ENCODE results near the gene TPO.
A peak's percentile ranks its signal among the peaks of the same experiment; 100 is the strongest.
"Not testable (repeated sequence)": the region's sequence is repeated elsewhere in the genome, so short reads cannot be mapped to it uniquely, and the experiment has no call there.

The TPO gene

DNA sequence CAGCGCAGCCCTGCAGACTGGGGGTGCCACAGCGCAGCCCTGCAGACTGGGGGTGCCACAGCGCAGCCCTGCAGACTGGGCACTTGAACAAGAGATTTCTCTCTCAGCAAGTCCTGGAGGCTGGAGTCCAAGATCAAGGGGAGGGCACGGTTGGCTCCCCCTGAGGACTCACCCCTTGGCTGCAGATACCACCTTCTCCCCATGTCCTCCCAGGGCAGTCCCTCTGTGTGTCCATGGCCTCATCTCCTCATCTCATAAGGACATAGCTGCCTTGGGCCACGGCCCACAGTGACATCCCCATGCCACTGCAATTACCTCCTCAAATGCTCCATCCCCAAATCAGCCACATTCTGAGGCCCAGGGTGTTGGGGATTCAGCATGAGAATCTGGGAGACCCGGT lies 98.2 kb downstream of the TPO start:
- H3K4me1 ChIP-seq (ENCODE audit: control insufficient read depth, insufficient read depth, low read length): no peaks in the 10 kb centered on the region
- H3K36me3 ChIP-seq (ENCODE audit: control insufficient read depth, insufficient read depth, low read length): no peaks in the 10 kb centered on the region
- H3K27me3 ChIP-seq (ENCODE audit: control insufficient read depth, insufficient read depth, low read length): no peaks in the 10 kb centered on the region
- H3K9ac ChIP-seq (ENCODE audit: low read depth, low read length): no peak overlapping the region
- no peaks in the 10 kb centered on the region for H3K9me3 ChIP-seq (ENCODE audit: control insufficient read depth, insufficient read depth, low read length)
- no peak overlapping the region for H3K4me3 ChIP-seq (ENCODE audit: low read depth, low read length)

DNA sequence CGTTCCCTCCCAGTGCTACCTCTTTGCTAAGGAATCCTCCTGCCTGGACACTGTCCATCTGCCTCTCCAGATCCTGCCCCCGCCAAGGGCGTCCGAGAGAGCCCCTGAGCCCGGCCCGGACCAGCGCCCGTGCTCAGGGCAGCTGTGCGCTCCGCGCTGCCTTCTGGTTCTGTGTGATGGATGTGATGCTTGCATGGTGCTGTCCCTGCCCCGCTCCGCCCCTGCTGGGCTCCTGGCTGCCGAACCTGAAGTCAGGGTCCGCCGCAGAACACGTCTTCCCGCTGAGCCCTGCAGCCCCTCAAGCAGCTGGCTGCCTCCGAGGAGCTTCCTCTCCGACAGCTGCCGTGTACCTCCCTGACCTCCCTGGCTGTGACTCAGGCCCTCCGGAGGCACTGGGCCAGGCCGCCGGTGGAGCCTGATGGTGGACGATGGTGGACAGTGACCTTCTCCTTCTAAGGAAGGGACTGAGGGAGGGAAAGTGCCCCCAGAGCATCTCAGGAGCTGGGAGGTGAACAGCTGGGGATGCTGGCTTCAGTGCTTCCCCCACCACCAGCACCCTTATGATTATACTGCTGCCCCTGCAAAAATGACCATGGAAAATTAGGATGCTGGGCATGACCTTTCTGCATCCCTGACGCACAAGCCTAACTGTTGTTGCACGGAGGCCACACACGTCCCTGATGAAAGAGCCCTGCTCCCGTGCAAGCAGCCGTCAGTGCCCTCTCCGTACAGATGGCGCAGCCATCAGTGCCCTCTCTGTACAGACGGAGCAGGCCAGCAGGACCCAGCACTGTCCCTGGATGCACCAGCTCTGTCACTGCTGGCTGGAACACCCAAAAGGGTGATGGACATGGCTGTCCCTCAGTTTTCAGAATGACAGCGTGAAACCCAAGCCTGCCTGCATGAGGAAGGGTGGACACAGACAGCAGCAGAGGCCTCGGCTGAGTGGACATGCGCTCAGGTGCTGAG lies 99.3 kb downstream of the TPO start:
- Histone ChIP-seq H3K9me3 (ENCODE audit: control insufficient read depth, insufficient read depth, low read length) (no peaks in the 10 kb centered on the region), H3K27me3 (ENCODE audit: control insufficient read depth, insufficient read depth, low read length) (no peaks in the 10 kb centered on the region), H3K9ac (ENCODE audit: low read depth, low read length) (no peak overlapping the region), H3K4me3 (ENCODE audit: low read depth, low read length) (no peak overlapping the region), H3K36me3 (ENCODE audit: control insufficient read depth, insufficient read depth, low read length) (no peaks in the 10 kb centered on the region), H3K4me1 (ENCODE audit: control insufficient read depth, insufficient read depth, low read length) (no peaks in the 10 kb centered on the region)

DNA sequence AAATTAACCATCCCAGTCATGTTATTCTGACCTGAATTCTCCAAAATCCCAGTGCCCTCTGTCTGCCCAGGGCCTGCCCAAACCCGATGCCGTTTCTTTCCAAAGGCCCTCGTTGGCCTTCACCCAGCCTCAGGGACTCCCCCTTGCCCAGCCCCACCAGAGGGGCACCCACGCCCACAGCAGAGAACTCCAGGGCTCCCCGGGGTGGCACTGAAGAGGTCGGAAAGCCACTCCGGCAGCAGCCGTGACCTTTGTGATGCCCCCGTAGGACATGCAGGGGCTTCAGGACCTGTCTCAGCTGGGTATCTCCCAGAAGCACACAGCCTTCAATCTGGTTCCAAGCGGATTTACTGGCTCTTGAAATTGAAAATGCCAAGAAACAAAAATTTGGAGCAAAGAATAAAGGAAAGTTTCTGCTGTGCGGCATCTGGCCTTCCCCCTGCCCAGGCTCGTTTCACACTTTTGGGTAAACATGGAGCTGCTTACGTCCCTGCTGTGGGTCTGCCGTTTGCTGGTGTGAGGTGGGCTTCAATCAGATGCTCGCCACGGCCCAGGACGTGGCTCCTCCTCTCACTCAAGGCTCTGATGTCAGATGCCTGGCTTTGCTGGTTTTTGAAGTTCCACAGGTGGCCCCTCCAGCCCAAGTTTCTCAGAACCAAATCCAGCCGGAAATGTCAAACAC lies 101.3 kb downstream of the TPO start:
- Histone ChIP-seq H3K36me3 (ENCODE audit: control insufficient read depth, insufficient read depth, low read length) (no peaks in the 10 kb centered on the region), H3K4me1 (ENCODE audit: control insufficient read depth, insufficient read depth, low read length) (no peaks in the 10 kb centered on the region), H3K9me3 (ENCODE audit: control insufficient read depth, insufficient read depth, low read length) (no peaks in the 10 kb centered on the region), H3K9ac (ENCODE audit: low read depth, low read length) (no peak overlapping the region), H3K4me3 (ENCODE audit: low read depth, low read length) (no peak overlapping the region), H3K27me3 (ENCODE audit: control insufficient read depth, insufficient read depth, low read length) (no peaks in the 10 kb centered on the region)

DNA sequence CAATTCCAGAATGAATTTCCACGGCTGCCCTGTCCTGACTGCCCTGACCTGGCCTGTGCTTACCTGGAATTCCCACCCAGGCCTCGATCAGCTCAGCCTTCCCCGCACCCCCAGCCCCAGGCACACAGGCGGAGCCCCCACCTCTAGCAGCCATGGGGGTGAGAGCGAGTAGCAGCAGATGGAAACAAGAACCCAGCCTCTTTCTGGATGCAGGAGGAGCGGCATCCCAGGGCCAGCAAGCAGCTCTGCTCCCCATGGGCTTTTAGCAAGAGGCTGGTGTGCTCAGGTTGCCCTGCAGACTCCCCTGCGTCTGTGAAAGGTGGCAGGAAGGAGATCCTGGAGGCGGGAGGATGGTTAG lies 101.8 kb downstream of the TPO start:
- Histone ChIP-seq H3K4me3 (ENCODE audit: low read depth, low read length) (no peak overlapping the region), H3K4me1 (ENCODE audit: control insufficient read depth, insufficient read depth, low read length) (no peaks in the 10 kb centered on the region), H3K9me3 (ENCODE audit: control insufficient read depth, insufficient read depth, low read length) (no peaks in the 10 kb centered on the region), H3K27me3 (ENCODE audit: control insufficient read depth, insufficient read depth, low read length) (no peaks in the 10 kb centered on the region), H3K9ac (ENCODE audit: low read depth, low read length) (no peak overlapping the region), H3K36me3 (ENCODE audit: control insufficient read depth, insufficient read depth, low read length) (no peaks in the 10 kb centered on the region)

DNA sequence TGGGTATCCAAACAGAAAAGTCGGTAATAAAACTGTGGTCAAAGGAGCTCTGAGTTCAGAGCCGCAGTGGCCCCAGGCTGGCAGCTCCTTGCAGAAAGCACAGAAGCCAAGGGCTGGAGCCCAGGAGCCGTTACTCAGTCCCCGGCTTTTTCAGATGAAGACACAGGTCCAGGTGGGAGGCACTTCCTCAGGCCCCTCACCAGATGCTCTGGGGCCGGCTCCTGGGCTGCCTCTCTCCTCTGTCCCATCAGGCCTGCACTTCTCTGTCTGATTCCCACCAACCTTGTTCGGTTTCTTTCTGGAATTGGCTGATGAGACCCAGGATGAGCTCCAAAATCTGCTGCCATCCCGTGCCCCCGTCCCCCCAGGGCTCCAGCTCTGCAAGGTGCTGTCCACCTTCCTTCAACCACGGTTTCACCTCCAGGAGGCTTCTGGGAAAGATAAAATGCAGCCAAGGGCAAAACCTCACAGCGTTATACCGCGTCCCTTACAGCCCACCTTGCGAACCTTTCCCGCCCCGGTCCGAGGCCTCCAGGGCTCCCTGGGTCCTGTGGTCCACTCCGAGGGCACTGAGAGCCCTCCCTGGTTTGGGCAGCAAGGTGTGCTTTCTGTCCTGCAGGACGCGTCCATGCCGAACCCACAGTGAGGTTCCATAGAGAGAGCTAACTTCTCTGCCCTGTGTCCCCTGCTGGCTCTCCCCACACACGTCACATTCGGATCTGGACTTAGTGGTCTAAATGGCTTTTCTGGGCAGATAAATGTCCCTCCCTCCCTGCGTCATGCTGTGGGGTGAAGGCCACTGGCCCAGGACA lies 102.9 kb downstream of the TPO start:
- peak overlapping the region; percentile 32 for H3K9ac ChIP-seq (ENCODE audit: low read depth, low read length)

DNA sequence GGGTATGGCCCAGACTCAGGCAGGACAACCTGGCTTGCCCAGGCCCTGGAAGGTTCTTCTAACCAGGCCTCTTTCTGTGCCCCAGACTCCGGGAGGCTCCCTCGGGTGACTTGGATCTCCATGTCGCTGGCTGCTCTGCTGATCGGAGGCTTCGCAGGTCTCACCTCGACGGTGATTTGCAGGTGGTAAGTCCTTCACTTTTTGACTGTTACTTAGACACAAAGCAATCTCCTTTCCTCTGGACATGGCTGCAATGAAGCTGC lies 103.5 kb downstream of the TPO start:
- H3K36me3 ChIP-seq (ENCODE audit: control insufficient read depth, insufficient read depth, low read length): no peaks in the 10 kb centered on the region
- H3K9me3 ChIP-seq (ENCODE audit: control insufficient read depth, insufficient read depth, low read length): no peaks in the 10 kb centered on the region
- no peak overlapping the region for H3K4me3 ChIP-seq (ENCODE audit: low read depth, low read length)
- H3K4me1 ChIP-seq (ENCODE audit: control insufficient read depth, insufficient read depth, low read length): no peaks in the 10 kb centered on the region
- no peaks in the 10 kb centered on the region for H3K27me3 ChIP-seq (ENCODE audit: control insufficient read depth, insufficient read depth, low read length)
- H3K9ac ChIP-seq (ENCODE audit: low read depth, low read length): peak overlapping the region; percentile 32

More for the DNA sequence above, 102.9 kb downstream of the TPO start:
- H3K4me1 ChIP-seq (ENCODE audit: control insufficient read depth, insufficient read depth, low read length): no peaks in the 10 kb centered on the region
- H3K4me3 ChIP-seq (ENCODE audit: low read depth, low read length): no peak overlapping the region
- no peaks in the 10 kb centered on the region for H3K36me3 ChIP-seq (ENCODE audit: control insufficient read depth, insufficient read depth, low read length)
- H3K27me3 ChIP-seq (ENCODE audit: control insufficient read depth, insufficient read depth, low read length): no peaks in the 10 kb centered on the region
- H3K9me3 ChIP-seq (ENCODE audit: control insufficient read depth, insufficient read depth, low read length): no peaks in the 10 kb centered on the region

DNA sequence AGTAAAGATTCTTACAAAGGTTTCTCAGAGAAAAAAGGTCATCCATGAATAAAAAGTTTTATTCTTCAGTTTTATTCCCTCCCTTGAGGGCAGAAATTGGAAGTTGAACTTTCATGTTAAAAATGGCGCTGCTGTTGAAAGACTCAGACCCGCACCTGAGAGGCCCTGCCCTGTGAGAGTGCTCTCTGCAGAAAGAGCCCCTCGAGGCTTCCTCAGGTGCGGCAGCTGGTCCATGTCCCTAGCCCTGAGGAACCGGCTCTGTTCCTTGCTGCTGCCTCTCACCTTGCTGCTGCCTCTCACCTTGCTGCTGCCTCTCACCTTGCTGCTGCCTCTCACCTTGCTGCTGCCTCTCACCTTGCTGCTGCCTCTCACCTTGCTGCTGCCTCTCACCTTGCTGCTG lies 104.0 kb downstream of the TPO start:
- not testable (repeated sequence) for H3K27me3 ChIP-seq (ENCODE audit: control insufficient read depth, insufficient read depth, low read length); H3K4me1 ChIP-seq (ENCODE audit: control insufficient read depth, insufficient read depth, low read length); H3K9me3 ChIP-seq (ENCODE audit: control insufficient read depth, insufficient read depth, low read length); H3K4me3 ChIP-seq (ENCODE audit: low read depth, low read length); H3K36me3 ChIP-seq (ENCODE audit: control insufficient read depth, insufficient read depth, low read length); H3K9ac ChIP-seq (ENCODE audit: low read depth, low read length)

DNA sequence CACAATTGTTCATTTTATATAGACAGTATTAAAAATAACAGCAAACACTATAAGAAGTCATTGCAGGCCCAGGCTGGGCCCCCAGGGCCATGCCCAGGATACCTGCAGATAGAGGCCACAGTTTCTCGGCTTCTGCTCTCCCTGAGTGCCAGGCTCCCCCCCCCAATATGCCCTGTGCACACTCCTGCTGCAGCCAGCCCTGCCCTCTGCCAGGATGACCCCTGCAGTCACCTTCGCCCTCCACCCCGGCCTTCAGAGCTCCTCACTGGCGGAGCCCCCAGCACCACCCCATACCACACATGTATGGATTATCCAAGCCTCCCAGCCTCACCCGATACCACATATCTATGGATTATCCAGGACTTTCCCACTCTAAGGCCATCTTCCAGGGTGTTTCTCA lies 104.5 kb downstream of the TPO start:
- no peaks in the 10 kb centered on the region for H3K36me3 ChIP-seq (ENCODE audit: control insufficient read depth, insufficient read depth, low read length)
- no peaks in the 10 kb centered on the region for H3K27me3 ChIP-seq (ENCODE audit: control insufficient read depth, insufficient read depth, low read length)
- H3K9ac ChIP-seq (ENCODE audit: low read depth, low read length): no peak overlapping the region
- no peak overlapping the region for H3K4me3 ChIP-seq (ENCODE audit: low read depth, low read length)
- H3K9me3 ChIP-seq (ENCODE audit: control insufficient read depth, insufficient read depth, low read length): no peaks in the 10 kb centered on the region
- no peaks in the 10 kb centered on the region for H3K4me1 ChIP-seq (ENCODE audit: control insufficient read depth, insufficient read depth, low read length)

DNA sequence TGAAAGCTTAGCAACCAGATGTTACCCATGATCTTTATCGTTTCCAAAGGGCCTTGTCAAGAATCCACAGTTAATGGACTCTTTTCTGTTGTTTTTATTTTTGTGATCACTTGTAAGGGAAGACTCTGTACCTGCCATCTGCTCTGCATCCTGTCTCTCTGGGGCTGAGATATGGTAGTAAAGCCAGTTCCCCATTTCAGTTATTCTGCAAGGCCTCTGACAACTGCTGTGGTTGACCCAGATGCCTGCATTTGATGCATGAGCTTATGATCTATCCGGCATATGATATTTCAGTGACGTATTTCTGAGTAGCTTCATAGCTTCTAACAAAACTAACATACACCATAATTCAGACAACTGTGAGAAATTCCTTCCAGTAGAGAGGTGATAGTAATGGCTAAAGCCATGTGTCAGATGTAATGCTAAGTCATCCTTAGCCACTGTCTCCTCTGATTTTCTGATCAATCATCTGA lies 105.1 kb downstream of the TPO start:
- H3K4me3 ChIP-seq (ENCODE audit: low read depth, low read length): no peak overlapping the region
- H3K36me3 ChIP-seq (ENCODE audit: control insufficient read depth, insufficient read depth, low read length): no peaks in the 10 kb centered on the region
- no peaks in the 10 kb centered on the region for H3K4me1 ChIP-seq (ENCODE audit: control insufficient read depth, insufficient read depth, low read length)
- no peak overlapping the region for H3K9ac ChIP-seq (ENCODE audit: low read depth, low read length)
- no peaks in the 10 kb centered on the region for H3K9me3 ChIP-seq (ENCODE audit: control insufficient read depth, insufficient read depth, low read length)
- no peaks in the 10 kb centered on the region for H3K27me3 ChIP-seq (ENCODE audit: control insufficient read depth, insufficient read depth, low read length)

DNA sequence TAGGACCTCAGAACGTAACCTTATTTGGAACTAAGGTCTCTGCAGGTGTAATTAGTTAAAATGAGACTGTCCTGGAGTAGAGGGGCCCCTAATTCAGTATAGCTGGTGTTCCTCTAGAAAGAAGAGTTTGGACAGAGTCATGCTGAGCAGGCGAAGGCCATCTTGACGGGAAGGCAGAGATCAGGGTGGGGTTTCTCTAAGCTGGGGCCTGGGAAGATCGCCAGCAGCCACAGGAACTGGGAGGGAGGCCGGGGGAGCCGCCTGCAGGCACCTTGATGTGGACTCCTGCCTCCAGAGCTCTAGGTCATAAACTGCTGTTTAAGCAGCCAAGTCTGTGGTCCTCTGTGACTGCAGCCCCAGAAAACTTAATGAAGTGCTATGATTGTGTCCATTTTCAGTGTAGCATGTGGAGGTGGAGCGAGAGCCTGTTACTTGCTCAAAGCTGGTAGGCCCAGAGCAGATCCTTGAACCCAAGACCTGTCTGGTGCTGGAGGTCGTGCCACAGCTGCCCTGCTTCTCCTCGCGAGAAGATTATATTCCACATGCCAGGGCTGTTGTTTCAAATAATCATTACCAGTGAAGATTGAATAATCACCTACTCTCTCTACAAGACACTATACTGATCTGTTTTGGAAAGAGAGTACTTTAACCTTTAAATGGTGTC lies 105.7 kb downstream of the TPO start:
- no peaks in the 10 kb centered on the region for H3K9me3 ChIP-seq (ENCODE audit: control insufficient read depth, insufficient read depth, low read length)
- H3K4me3 ChIP-seq (ENCODE audit: low read depth, low read length): no peak overlapping the region
- H3K27me3 ChIP-seq (ENCODE audit: control insufficient read depth, insufficient read depth, low read length): no peaks in the 10 kb centered on the region
- no peaks in the 10 kb centered on the region for H3K4me1 ChIP-seq (ENCODE audit: control insufficient read depth, insufficient read depth, low read length)
- no peak overlapping the region for H3K9ac ChIP-seq (ENCODE audit: low read depth, low read length)
- H3K36me3 ChIP-seq (ENCODE audit: control insufficient read depth, insufficient read depth, low read length): no peaks in the 10 kb centered on the region

DNA sequence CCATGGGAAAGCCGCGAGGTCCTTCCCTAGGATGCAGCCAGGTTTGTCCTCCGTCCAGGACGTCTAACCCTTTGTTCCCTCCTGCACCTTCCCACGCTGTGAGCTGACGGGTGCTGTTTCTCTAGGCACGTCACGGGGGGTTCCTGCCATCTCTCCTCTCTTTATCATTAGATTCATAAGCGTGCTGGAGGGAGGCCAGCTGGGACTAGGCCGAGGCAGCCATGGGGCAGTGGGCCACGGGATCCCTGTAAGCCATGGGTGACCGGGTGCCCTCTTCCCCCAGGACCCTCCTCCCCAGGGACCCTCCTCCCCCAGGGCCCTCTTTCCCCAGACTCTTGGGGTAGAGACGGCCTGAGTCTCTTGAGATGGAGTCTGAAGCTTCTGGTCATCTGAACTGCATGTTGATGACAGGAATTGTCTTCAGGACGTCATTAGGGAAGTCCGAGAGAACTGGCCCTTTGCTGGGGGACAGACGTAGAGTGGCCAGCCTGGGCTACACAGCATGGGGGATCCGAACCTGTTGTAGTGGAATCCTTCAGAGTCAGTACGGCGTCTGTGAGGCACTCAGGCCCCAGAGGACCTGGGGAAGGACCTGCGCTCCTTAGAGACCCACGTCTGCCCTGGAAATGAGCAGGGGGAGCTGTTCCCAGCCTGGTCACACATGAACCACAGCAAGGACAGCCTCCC lies 108.1 kb downstream of the TPO start:
- Histone ChIP-seq H3K4me1 (ENCODE audit: control insufficient read depth, insufficient read depth, low read length) (no peaks in the 10 kb centered on the region), H3K36me3 (ENCODE audit: control insufficient read depth, insufficient read depth, low read length) (no peaks in the 10 kb centered on the region), H3K4me3 (ENCODE audit: low read depth, low read length) (no peak overlapping the region), H3K27me3 (ENCODE audit: control insufficient read depth, insufficient read depth, low read length) (no peaks in the 10 kb centered on the region), H3K9me3 (ENCODE audit: control insufficient read depth, insufficient read depth, low read length) (no peaks in the 10 kb centered on the region), H3K9ac (ENCODE audit: low read depth, low read length) (no peak overlapping the region)
